ENCODE data around the gene PXN. TPM values are rescaled to one million over a fixed set of nuclear protein-coding genes. Genes with fewer than 3 reads are reported as not detected.
"Not testable (repeated sequence)": the region's sequence is repeated elsewhere in the genome, so short reads cannot be mapped to it uniquely, and the experiment has no call there.

Gene PXN
- total RNA-seq, 1 donor from 2014 or later = 123 TPM

DNA sequence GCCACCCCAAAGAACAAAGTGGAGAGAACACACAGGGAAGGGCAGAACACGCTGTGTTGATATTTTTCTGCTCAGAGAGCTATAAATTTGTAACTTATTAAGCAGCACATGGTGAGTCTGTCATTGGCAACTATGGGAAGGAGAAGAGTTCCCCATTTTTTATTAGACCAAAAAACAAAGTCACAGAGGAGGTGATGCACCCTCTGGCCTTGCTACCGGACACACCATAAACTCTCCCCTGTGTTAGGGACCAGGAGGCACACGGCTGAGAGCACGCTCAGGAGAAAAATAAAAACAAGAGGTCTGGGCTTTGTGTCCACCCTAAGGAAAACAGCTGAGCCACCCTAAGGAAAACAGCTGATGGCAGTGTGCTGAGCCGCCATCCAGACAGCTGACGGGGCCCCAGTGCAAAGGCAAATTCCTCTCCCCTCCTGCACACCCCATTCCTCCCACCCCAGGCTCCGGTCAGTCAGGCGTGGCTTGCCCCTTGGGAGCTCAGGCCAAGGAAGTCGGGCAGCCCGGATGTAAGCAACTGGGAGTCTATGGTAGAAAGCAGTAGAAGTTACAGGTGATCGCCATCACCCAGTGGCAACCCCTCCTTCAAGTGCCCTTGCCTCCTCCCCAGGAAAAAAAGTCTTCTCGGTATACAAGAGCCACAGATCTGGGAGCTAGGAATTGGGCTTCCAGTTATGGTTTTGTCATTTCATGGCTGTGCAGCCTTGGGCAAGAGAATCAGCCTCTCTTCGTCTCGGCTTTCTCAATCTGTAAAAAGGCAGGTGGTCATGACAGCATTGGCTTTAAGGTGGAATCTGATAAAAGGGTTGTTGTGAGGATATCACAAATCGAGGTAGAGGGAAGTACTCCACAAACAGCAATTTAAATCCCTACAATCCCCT, 2.4 kb downstream of the PXN start:
- DNase-seq (ENCODE audit: low spot score) = no peak

- DNase-seq (ENCODE audit: low spot score) = no peak
Observed at GRCh38 chr12:120261951-120262851, 3.3 kb downstream of the PXN start.

- DNase-seq (ENCODE audit: low spot score) = no peak
Observed at GRCh38 chr12:120260607-120261006, 4.9 kb downstream of the PXN start.

DNA sequence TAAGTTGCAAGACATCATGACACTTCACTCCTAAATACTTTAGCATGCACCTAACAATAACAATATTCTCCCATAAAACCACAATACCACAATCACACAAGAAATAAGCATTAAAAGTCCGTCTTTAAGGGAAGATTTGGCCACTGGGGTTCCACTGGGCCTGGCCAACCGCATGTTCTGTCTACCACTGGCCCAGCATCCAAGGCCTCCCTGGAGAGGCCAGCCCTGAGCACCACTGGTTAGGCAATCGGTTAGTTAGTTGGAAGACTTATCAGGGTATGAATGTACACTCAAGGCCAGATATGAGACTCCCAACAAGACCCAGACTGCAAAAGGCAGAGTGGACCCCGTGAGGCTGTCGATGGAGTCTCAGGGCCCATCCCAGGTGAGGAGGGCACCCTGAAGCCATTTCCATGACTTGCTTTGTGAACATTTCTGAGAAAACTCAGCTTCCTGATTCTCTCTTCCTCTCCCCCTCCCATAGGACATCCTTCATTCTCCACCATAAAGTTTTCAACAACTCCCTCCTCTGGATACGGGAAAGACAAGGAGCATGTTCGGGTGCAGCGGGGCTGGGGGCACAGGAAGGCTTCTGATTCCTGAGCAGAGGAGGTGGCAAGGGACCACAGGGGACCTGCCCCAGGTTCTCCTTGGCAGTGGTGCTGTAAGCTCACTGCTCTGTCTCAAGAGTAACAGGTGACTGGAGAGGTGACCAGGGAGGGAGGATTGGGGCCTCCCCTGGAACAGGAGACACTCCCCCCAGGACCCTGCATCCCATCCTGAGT, 5.9 kb downstream of the PXN start:
- no peak for DNase-seq (ENCODE audit: low spot score)

GRCh38 chr12:120258323-120258896, 7.1 kb downstream of the PXN start:
- DNase-seq (ENCODE audit: low spot score) = no peak

GRCh38 chr12:120257041-120257821, 8.3 kb downstream of the PXN start:
- DNase-seq (ENCODE audit: low spot score) = no peak

GRCh38 chr12:120254809-120255208, 10.7 kb downstream of the PXN start:
- DNase-seq (ENCODE audit: low spot score) = no peak

DNA sequence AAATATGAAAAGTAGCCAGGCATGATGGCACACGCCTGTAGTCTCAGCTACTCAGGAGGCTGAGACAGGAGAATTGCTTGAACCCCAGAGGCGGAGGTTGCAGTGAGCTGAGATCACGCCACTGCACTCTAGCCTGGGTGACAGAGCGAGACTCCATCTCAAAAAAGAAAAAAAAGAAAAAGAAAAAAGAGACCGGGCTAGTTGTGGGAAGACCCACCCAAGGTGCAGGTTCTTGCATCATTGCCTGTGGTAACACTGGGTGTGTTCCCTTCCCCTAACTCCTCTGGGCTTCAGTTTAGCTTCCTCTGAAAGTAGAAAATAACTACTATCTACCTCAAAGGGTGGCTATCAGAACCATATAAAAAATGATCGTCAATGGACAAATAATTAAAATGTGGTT, 12.2 kb downstream of the PXN start:
- DNase-seq (ENCODE audit: low spot score) = not testable (repeated sequence)

DNA sequence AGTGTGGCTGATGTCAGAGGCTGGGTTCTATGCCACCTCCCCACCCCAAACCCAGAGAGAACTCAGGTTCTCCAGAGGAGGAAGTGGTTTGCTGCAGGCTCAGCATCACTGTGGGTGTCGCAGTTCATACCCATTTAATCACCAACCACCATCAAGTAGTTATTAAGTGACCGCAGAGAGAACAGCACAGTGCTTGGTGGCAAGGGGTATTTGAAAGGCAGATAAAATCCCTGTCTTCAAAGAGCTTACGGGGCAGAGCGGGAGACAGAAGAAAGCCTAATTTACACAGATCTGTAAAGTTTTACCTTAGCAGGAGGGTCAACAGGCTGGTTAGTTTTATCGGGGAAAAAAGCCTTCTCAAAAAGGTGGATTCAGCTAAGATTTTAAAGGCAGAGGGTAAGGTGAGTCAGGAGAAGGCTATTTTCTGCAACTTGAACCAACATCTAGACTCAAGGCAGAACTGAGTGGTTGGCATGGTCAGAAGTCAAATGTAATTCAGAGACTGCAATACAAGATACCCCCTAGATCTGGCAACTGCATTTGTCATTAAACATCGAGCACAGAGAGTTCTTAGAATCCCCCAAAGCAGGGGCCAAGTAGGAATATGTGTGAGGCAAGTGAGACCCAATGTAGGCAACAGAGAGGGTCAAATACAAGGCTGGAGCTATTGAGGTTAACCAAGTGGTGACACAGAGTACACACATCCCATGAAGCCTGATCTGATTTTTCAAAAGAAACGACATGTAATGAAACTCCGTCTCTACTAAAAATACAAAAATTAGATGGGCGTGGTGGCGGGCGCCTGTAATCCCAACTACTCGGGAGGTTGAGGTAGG, 13.2 kb downstream of the PXN start:
- DNase-seq (ENCODE audit: low spot score) = no peak

GRCh38 chr12:120251364-120252070, 14.0 kb downstream of the PXN start:
- DNase-seq (ENCODE audit: low spot score) = not testable (repeated sequence)

DNA sequence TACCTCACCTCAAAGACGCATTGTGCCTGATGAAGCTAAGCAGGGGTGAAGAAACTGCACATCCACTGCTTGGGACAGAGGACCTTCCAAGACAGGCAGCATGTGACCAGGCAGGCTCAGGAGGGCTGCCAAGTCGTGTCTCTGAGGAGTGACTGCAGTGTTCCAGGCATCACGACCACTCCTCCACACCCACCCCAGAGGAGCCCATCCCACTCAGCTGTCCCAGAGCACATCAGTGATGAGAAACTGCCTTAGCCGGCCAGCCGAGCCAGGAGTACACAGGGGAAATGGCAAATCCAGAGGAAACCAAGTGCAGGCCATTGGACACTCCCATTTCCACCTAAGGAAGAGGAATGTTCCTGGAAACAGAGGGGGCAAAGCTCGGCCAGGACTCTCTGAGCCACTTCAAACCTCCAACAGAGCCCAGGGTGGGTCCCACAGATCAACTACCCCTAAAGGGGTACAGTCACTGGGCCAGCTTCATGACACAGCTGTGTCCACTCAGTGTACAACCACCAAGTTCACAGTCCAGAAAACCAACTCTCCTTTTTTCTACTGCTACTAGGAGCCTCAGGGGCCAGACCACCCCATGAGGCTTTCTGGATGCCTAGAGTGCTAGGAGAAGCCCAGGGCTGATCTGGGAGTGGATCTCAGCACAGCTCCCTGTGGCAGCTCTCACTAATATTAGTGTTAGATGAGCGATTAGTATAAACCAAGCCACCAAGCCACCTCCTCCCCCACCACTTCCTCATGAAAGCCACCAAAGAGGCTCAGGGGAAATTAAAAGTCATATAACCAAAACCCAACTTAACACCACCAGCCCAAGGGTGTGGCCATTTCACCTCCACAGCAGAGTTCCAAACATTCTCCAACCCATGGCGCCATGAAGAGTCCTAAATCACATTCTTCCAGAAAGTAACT, 15.4 kb downstream of the PXN start:
- no peak for DNase-seq (ENCODE audit: low spot score)

DNA sequence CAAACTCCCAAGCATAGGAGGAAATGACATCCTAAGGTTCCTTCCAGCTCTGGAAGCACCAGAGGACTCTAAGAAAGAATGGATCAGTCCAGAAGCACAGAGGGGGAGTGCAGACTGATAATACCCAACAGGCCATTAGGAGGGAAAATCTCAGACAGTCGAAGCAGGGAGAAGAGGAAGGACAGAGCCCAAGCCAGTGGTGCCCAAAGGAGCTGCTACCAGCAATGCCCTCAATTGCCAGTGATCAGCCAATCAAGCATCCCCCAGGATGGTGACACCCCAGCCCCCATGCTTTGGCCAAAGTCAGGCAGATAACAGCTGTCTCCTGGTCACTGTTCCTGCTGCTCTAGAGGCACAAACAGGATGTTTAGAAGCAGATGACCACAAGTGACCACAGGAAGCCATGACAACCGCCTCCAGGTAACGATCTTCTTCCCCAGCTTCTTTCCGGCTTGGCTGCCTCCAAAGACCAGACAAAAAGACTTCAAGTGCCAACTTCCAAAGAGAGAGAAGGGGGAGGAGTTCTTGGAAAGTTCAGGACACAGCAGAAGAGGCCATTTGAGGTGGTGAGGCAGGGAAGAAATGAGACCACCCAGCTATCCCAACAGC, 16.2 kb downstream of the PXN start:
- DNase-seq (ENCODE audit: low spot score) = no peak

DNA sequence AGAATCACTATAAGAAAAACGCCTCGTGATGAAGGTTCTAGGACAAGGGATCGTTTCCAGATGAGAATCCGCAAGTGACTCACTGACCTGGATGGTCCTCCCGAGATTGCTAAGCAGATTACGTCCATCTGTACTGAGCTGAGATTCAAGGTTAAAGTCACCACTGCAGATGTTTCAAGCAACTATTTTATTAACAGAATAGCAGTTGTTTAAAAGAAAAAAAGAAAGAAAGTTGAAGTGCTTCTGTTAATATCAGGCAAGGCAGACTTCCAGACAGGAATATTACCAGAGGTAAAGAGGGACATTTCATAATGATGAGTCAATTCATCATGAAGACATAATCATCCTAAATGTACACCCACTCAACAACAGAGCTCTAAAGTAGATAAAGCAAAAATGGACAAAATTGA, 17.9 kb downstream of the PXN start:
- DNase-seq (ENCODE audit: low spot score) = no peak

GRCh38 chr12:120247183-120247582, 18.3 kb downstream of the PXN start:
- no peak for DNase-seq (ENCODE audit: low spot score)

DNA sequence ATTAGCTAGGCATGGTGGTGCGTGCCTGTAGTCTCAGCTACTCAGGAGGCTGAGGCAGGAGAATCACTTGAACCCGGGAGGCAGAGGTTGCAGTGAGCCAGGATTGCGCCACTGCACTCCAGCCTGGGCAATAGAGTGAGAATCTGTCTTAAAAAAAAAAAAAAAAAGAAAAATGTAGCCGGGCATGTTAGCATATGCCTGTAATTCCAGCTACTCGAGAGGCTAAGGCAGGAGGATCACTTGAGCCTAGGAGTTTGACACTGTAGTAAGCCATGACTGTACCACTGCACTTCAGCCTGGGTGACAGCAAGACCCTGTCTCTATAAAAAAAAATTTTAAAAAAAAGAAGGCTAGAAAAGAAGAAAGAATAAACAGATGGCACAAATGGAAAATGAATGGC, 18.8 kb downstream of the PXN start:
- DNase-seq (ENCODE audit: low spot score) = not testable (repeated sequence)

DNA sequence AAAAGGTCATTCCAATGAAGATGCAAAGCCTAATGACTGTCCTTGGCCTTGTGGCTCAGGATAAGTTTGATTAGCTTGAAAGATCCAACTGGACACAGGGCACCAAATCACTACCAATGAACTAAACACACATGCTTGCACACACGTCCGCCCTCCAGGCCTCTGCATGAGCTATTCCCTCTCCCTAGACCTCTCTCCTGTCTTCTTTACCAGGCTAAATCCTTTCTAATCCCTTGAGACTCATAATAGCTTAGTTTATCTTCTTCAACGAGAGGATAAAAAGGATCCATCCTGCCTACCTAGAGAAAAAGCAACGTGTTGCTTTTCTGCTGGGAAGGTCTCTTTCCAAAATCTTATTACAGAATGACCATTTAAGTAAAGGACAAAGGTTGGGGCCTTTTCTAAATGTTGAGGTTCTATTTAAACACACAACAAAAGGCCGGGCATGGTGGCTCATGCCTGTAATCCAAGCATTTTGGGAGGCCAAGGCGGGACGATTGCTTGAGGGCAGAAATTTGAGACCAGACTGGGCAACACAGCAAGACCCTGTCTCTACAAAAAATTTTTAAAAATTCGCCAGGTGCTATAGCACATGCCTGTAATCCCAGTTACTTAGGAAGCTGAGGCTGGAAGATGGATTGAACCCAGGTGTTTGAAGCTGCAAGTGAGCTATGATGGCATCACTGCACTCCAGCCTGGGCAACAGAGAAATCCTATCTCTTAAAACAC, 22.4 kb downstream of the PXN start:
- no peak for DNase-seq (ENCODE audit: low spot score)

All from mesenteric fat pad (tissue), 1 donor.